ENCODE measurements around the gene KLHDC3.

- TF ChIP-seq CTCF (conservative IDR thresholded peaks at IDR 0.05; ENCODE audit: low read depth in 2 of 2) = no peak
- no peak for TF ChIP-seq ZNF331 (CRISPR knock-in tag; IDR thresholded peaks at IDR 0.05; ENCODE audit: low read depth)
- peak; percentile 38 for TF ChIP-seq EZH2phosphoT487 (IDR thresholded peaks at IDR 0.05; ENCODE audit: unreplicated experiment)
- no peak for TF ChIP-seq ZNF114 (CRISPR knock-in tag; IDR thresholded peaks at IDR 0.05)
- TF ChIP-seq, protein P1, sequence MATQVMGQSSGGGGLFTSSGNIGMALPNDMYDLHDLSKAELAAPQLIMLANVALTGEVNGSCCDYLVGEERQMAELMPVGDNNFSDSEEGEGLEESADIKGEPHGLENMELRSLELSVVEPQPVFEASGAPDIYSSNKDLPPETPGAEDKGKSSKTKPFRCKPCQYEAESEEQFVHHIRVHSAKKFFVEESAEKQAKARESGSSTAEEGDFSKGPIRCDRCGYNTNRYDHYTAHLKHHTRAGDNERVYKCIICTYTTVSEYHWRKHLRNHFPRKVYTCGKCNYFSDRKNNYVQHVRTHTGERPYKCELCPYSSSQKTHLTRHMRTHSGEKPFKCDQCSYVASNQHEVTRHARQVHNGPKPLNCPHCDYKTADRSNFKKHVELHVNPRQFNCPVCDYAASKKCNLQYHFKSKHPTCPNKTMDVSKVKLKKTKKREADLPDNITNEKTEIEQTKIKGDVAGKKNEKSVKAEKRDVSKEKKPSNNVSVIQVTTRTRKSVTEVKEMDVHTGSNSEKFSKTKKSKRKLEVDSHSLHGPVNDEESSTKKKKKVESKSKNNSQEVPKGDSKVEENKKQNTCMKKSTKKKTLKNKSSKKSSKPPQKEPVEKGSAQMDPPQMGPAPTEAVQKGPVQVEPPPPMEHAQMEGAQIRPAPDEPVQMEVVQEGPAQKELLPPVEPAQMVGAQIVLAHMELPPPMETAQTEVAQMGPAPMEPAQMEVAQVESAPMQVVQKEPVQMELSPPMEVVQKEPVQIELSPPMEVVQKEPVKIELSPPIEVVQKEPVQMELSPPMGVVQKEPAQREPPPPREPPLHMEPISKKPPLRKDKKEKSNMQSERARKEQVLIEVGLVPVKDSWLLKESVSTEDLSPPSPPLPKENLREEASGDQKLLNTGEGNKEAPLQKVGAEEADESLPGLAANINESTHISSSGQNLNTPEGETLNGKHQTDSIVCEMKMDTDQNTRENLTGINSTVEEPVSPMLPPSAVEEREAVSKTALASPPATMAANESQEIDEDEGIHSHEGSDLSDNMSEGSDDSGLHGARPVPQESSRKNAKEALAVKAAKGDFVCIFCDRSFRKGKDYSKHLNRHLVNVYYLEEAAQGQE (IDR thresholded peaks at IDR 0.05; ENCODE audit: unreplicated experiment) = no peak
- TF ChIP-seq POLR2AphosphoS5 (IDR thresholded peaks at IDR 0.05; ENCODE audit: low read depth) = no peak
- no peak for TF ChIP-seq JUNB (IDR thresholded peaks at IDR 0.05; ENCODE audit: unreplicated experiment)
- TF ChIP-seq EZH2 (IDR thresholded peaks at IDR 0.05; ENCODE audit: low read depth, unreplicated experiment) = no peak
- no peak for TF ChIP-seq CREB1 (CRISPR knock-in tag; IDR thresholded peaks at IDR 0.05; ENCODE audit: low read depth)
Measured at GRCh38 chr6:43026365-43026764, 12.3 kb downstream of the KLHDC3 start.
